Ovary (tissue), 3 donors: ENCODE results near the gene LYSMD3.

ENCODE experiments used
- CTCF ChIP-seq, 3 donors: fragments of 450-650 bp in 2 of 3; fragments of 200-600 bp in 1 of 3; IDR thresholded peaks; one replicate each; pipeline versions ENCODE4 v1.5.1 to v1.8.0; 2016 to 2022; ENCODE audit warnings: antibody characterized with exemption in 3 of 3, mild to moderate bottlenecking in 1 of 3
- EP300 ChIP-seq: sonication (generic); formaldehyde crosslinking; IDR thresholded peaks from one replicate; pipeline ENCODE4 v1.6.1; 2017; ENCODE audit warnings: antibody characterized with exemption
- POLR2A ChIP-seq: fragments of 450-650 bp; IDR thresholded peaks from one replicate; pipeline ENCODE4 v1.6.1; 2017; ENCODE audit warnings: antibody characterized with exemption, mild to moderate bottlenecking, moderate library complexity
- donor health status: DM: no; HTN: no; CAD: no.

GRCh38 chr5:90545511-90545910, 16.1 kb upstream of the LYSMD3 start:
- TF ChIP-seq POLR2A: no peak
- no peak for TF ChIP-seq CTCF (IDR thresholded peaks at IDR 0.05)
- no peak for TF ChIP-seq EP300
